Activated gamma-delta T cell treated with anti-CD3 and anti-CD28 coated beads, Interleukin-2, amount 50 U/mL, for 16 hours (primary cell): ENCODE measurements around the gene B3GAT2.

Experiments used
- DNase-seq: peaks from one replicate; pipeline ENCODE4 v3.0.0-alpha.2; 2020; ENCODE audit warnings: low read depth

B3GAT2 gene

GRCh38 chr6:70894001-70894400 lies 62.9 kb downstream of the B3GAT2 start:
- no peak for DNase-seq

- DNase-seq: no peak
These were observed 67.6 kb downstream of the B3GAT2 start for GRCh38 chr6:70889270-70889669.

- DNase-seq: no peak
These were observed 70.2 kb downstream of the B3GAT2 start for GRCh38 chr6:70886661-70887060.

GRCh38 chr6:70886071-70886470 lies 70.8 kb downstream of the B3GAT2 start:
- DNase-seq: no peak

- DNase-seq: peak; percentile 33
These were observed 72.5 kb downstream of the B3GAT2 start for GRCh38 chr6:70884074-70884983.

- DNase-seq: no peak
These were observed 77.4 kb downstream of the B3GAT2 start for GRCh38 chr6:70879496-70879895.

- no peak for DNase-seq
These were observed 82.5 kb downstream of the B3GAT2 start for GRCh38 chr6:70874181-70874913.

- no peak for DNase-seq
These were observed 84.4 kb downstream of the B3GAT2 start for GRCh38 chr6:70872469-70872868.

- DNase-seq: no peak
These were observed 92.5 kb downstream of the B3GAT2 start for GRCh38 chr6:70864401-70864800.

GRCh38 chr6:70863343-70863742 lies 93.5 kb downstream of the B3GAT2 start:
- no peak for DNase-seq

GRCh38 chr6:70860920-70861319 lies 95.9 kb downstream of the B3GAT2 start:
- no peak for DNase-seq

- DNase-seq: no peak
These were observed 96.8 kb downstream of the B3GAT2 start for GRCh38 chr6:70860045-70860444.

- no peak for DNase-seq
These were observed 99.3 kb downstream of the B3GAT2 start for GRCh38 chr6:70857387-70858077.

- no peak for DNase-seq
These were observed 104.1 kb downstream of the B3GAT2 start for GRCh38 chr6:70852667-70853246.

GRCh38 chr6:70849348-70850069 lies 107.4 kb downstream of the B3GAT2 start:
- DNase-seq: no peak

GRCh38 chr6:70847106-70848084 lies 109.5 kb downstream of the B3GAT2 start:
- no peak for DNase-seq

- no peak for DNase-seq
These were observed 110.5 kb downstream of the B3GAT2 start for GRCh38 chr6:70846207-70846835.

GRCh38 chr6:70844301-70844700 lies 112.6 kb downstream of the B3GAT2 start:
- no peak for DNase-seq

GRCh38 chr6:70843328-70843918 lies 113.4 kb downstream of the B3GAT2 start:
- no peak for DNase-seq
